ENCODE results near the gene SUPT6H.

DNA sequence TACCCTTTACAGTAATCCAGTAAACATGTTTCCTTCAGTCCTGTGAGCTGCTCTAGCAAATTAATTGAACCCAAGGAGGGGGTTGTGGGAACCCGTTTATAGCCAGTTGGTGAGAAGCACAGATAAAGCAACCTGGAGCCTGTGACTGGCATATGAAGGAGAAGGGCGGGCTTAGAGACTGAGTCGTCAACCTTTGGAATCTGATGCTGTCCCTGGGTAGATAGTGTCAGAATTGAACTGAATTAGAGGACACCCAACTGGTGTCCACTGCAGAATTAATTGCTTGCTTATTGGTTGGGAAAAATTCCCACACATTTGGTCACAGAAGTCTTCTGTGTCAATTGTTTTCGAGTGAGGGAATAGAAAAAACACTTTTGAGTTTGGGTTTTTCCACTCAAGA lies 35.2 kb upstream of the SUPT6H start:
- TF ChIP-seq EZH2 (IDR thresholded peaks at IDR 0.05; ENCODE audit: insufficient read depth, poor library complexity, severe bottlenecking) = no peak
- no peak for TF ChIP-seq EZH2phosphoT487 (IDR thresholded peaks at IDR 0.05; ENCODE audit: insufficient read depth, low read depth)
